H1 (cell line): ENCODE results near the gene TFR2. TPM values are rescaled to one million over a fixed set of nuclear protein-coding genes. Genes with fewer than 3 reads are reported as not detected.

Source experiments
- CBX5 ChIP-seq: fragments of 300-800, 300-1000 bp; sonication (generic); IDR thresholded peaks from 2 replicates; pipeline ENCODE4 v1.7.1; 2016; ENCODE audit warnings: antibody characterized with exemption, low read length, low read depth
- CHD2 ChIP-seq: IDR thresholded peaks from 2 replicates; pipeline ENCODE4 v1.6.1; 2012; ENCODE audit warnings: low read length, improper control_type of control experiment
- EGR1 ChIP-seq: IDR thresholded peaks from 2 replicates; pipeline ENCODE4 v1.6.1; 2011; ENCODE audit warnings: low read depth, low read length, borderline replicate concordance
- YY1 ChIP-seq: IDR thresholded peaks from 2 replicates; pipeline ENCODE4 v1.6.1; 2011; ENCODE audit warnings: low read depth, mild to moderate bottlenecking, low read length
- polyA plus RNA-seq, 7 experiments: library from polyadenylated mRNA; depleted of rRNA in 3 of 7; stranded (reverse) in 5 of 7; unstranded in 2 of 7; fragments of >200 nt in 5 of 7; fragments of 200-250 nt in 2 of 7; gene quantifications; 1 replicate in 5 of 7; 2 replicates in 1 of 7; 4 replicates in 1 of 7; pipeline versions ENCODE4 v1.2.1 to v1.2.3, GENCODE V29; 2011 to 2013; ENCODE audit warnings: missing spikeins in 2 of 7, mixed read lengths in 2 of 7
- total RNA-seq: library from RNA; stranded (reverse); fragmentation: NEBNext Ultra II Directional; extraction: Animal tissue kit (Norgen Biotek cat#: 25700); gene quantifications from 2 replicates; pipeline ENCODE4 v1.2.1, GENCODE V29; 2021

TFR2 gene
- total and polyA plus RNA-seq, 2 of the 8 experiments (the other 6 are each of a cell fraction or from before 2014, with no cell fraction given): 4.6 to 5.7 TPM

- TF ChIP-seq CBX5 (no peak), CHD2 (no peak), EGR1 (no peak), YY1 (no peak)
- TF ChIP-seq, all 59 proteins: peak for 0
Measured at GRCh38 chr7:100685631-100686145, 44.3 kb upstream of the TFR2 start (continued).
